HepG2 (cell line): ENCODE measurements around the gene TLDC2. TPM values are rescaled to one million over a fixed set of nuclear protein-coding genes. Genes with fewer than 3 reads are reported as not detected.
A peak's percentile ranks its signal among the peaks of the same experiment; 100 is the strongest.

ENCODE experiments used
- ATAC-seq: fragments of 200-7000 bp; cut with Tn5 transposase; 3 replicates; pipeline ENCODE4 v1.9.1; 2020; ENCODE audit warnings: mild to moderate bottlenecking, moderate library complexity
- BruUV-seq: library from RNA; stranded (reverse); fragments of 400-500 nt; replicated peaks from 2 replicates; lab custom pipeline; 2021; lab: Mats Ljungman, UMichigan
- CTCF ChIA-PET: fragments of 300-600 bp; formaldehyde crosslinking; extraction: SDS; loops from one replicate; lab custom pipeline; 2021; ENCODE audit warnings: low total read pairs, inconsistent platforms, low intra/inter-chr PET ratio; lab: Yijun Ruan, JAX
- POLR2A ChIA-PET: fragments of 350-600 bp; sonication (Branson Sonifier 250); formaldehyde crosslinking; loops from one replicate; lab custom pipeline; 2020; ENCODE audit warnings: antibody characterized with exemption, inconsistent platforms; lab: Yijun Ruan, JAX
- DNase-seq: peaks from one replicate; pipeline ENCODE4 v3.0.0-alpha.2; 2015; ENCODE audit warnings: low spot score
- FAIRE-seq: peaks from 3 replicates; lab custom pipeline; 2011; peaks lifted over from hg19 to GRCh38; lab: Jason Lieb, UNC
- H2AFZ ChIP-seq: one replicate; pipeline ENCODE4 v1.6.1; 2011; ENCODE audit warnings: low read length, inconsistent platforms
- H3K27ac ChIP-seq: fragments of 300-600 bp; 3 replicates; pipeline ENCODE4 v1.8.0; 2011; ENCODE audit warnings: mixed run types, mild to moderate bottlenecking, mixed read lengths, low read length, inconsistent platforms; ENCODE audit not compliant: insufficient read depth; ENCODE audit errors: extremely low read length
- H3K27me3 ChIP-seq, 2 experiments: fragments of 200-600 bp in 1 of 2; 2 replicates in 1 of 2; 3 replicates in 1 of 2; pipeline versions ENCODE4 v1.6.0 to v1.8.0; 2011; ENCODE audit warnings: low read length in 2 of 2, mild to moderate bottlenecking in 2 of 2, moderate library complexity in 2 of 2, inconsistent platforms in 1 of 2; ENCODE audit not compliant: insufficient read depth in 2 of 2, control insufficient read depth in 1 of 2
- H3K36me3 ChIP-seq, 2 experiments: fragments of 200-600 bp in 1 of 2; replicated peaks in 1 of 2; 2 replicates in 1 of 2; 3 replicates in 1 of 2; pipeline versions ENCODE4 v1.5.1 to v1.8.0; 2011; ENCODE audit warnings: low read length in 2 of 2, inconsistent platforms in 1 of 2; ENCODE audit not compliant: insufficient read depth in 2 of 2, control insufficient read depth in 1 of 2
- H3K4me1 ChIP-seq: 2 replicates; pipeline ENCODE4 v1.5.1; 2012; ENCODE audit warnings: low read length, inconsistent platforms; ENCODE audit not compliant: insufficient read depth
- H3K4me2 ChIP-seq: 2 replicates; pipeline ENCODE4 v1.6.0; 2011; ENCODE audit warnings: low read depth, low read length, inconsistent platforms
- H3K4me3 ChIP-seq, 3 experiments: fragments of 200-600 bp in 1 of 3; sonication (generic), shearing (Covaris generic) in 1 of 3; replicated peaks in 1 of 3; 2 replicates each; pipeline ENCODE4 v1.5.1; 2011 to 2016; ENCODE audit warnings: low read length in 3 of 3, inconsistent platforms in 2 of 3, low read depth in 2 of 3, mild to moderate bottlenecking in 2 of 3, control low read depth in 1 of 3, mixed read lengths in 1 of 3; ENCODE audit not compliant: insufficient read depth in 1 of 3
- H3K79me2 ChIP-seq: one replicate; pipeline ENCODE4 v1.6.1; 2011; ENCODE audit warnings: low read length, inconsistent platforms; ENCODE audit not compliant: insufficient read depth
- H3K9ac ChIP-seq: 2 replicates; pipeline ENCODE4 v1.6.0; 2011; ENCODE audit warnings: mild to moderate bottlenecking, low read depth, low read length, inconsistent platforms; ENCODE audit not compliant: insufficient read depth
- H3K9me3 ChIP-seq: 2 replicates; pipeline ENCODE4 v1.5.1; 2012; ENCODE audit warnings: mild to moderate bottlenecking, low read length
- H4K20me1 ChIP-seq: 2 replicates; pipeline ENCODE4 v1.6.0; 2011; ENCODE audit warnings: inconsistent platforms, mild to moderate bottlenecking, low read length, moderate library complexity; ENCODE audit not compliant: insufficient read depth
- MTF1 ChIP-seq: sonication (generic); formaldehyde crosslinking; IDR thresholded peaks from 2 replicates; pipeline ENCODE4 v1.5.0; 2020; ENCODE audit warnings: missing genetic modification reagents
- MYC ChIP-seq: sonication (generic); formaldehyde crosslinking; IDR thresholded peaks from 2 replicates; pipeline ENCODE4 v1.9.0; 2021; ENCODE audit warnings: missing genetic modification reagents, borderline replicate concordance
- NONO ChIP-seq, 2 experiments: fragments of 450-650 bp in 1 of 2; sonication (generic) in 1 of 2; formaldehyde crosslinking in 1 of 2; IDR thresholded peaks in 1 of 2; conservative IDR thresholded peaks in 1 of 2; 2 replicates each; pipeline versions ENCODE4 v1.6.1 to v1.8.0; 2017 to 2022; ENCODE audit warnings: mild to moderate bottlenecking in 1 of 2, missing genetic modification reagents in 1 of 2, moderate library complexity in 1 of 2
- ZNF318 ChIP-seq: sonication (generic); formaldehyde crosslinking; IDR thresholded peaks from 2 replicates; pipeline ENCODE4 v1.4.0; 2020; ENCODE audit warnings: mild to moderate bottlenecking, missing genetic modification reagents
- WGBS: methylation state at CpG from one replicate; pipeline ENCODE4 v1.1.6; 2017; ENCODE audit warnings: low lambda C conversion rate; 5-methylcytosine and 5-hydroxymethylcytosine counted together
- in situ Hi-C: cut with HindIII; loops from 2 replicates; pipeline ENCODE4 v1.10.0; 2017; ENCODE audit warnings: low pct_unique_long_range_greater_than_20kb; ENCODE audit not compliant: extremely low pct_ligation_motif_present
- intact Hi-C: fragments of 100-400 bp; cut with micrococcal nuclease; formaldehyde crosslinking; loops from one replicate; pipeline ENCODE4 v1.10.0; 2022; ENCODE audit not compliant: unreplicated experiment
- polyA plus RNA-seq, 8 experiments: library from polyadenylated mRNA; depleted of rRNA in 3 of 8; stranded (reverse) in 7 of 8; unstranded in 1 of 8; fragments of >200 nt; fragmentation: Illumina TruSeq in 4 of 8; extraction: Trizol in 4 of 8; gene quantifications; 2 replicates each; pipeline versions ENCODE4 v1.2.1 to v1.2.3, GENCODE V29; 2011 to 2016; ENCODE audit warnings: low read depth in 4 of 8, missing spikeins in 1 of 8, mixed read lengths in 1 of 8; ENCODE audit not compliant: insufficient read depth in 1 of 8
- total RNA-seq, 5 experiments: library from RNA; depleted of rRNA; stranded (reverse); fragments of >200 nt; fragmentation: Illumina TruSeq; extraction: Trizol; gene quantifications; 2 replicates each; pipeline ENCODE4 v1.2.3, GENCODE V29; 2016; ENCODE audit warnings: low read depth in 1 of 5

TLDC2 gene
- total and polyA plus RNA-seq, 2 of the 13 experiments (the other 11 are each of a cell fraction or from before 2014, with no cell fraction given) = 1.5 to 1.6 TPM

- Histone ChIP-seq H3K79me2 (no peaks in the 10 kb centered on the region), H3K27ac (no peak overlapping the region), H3K4me1 (peaks cover 15% of the 10 kb centered on the region), H3K36me3 (peaks cover 3 to 15% of the 10 kb centered on the region in 2 experiments; a peak in 4 of 5 replicates), H3K4me3 (no peak overlapping the region), H2AFZ (no peak overlapping the region), H3K27me3 (no peaks in the 10 kb centered on the region), H4K20me1 (no peaks in the 10 kb centered on the region)
- 63% methylated on average over 6 of the region's 6 CpGs for WGBS
- no peak for DNase-seq
- POLR2A ChIA-PET = interaction anchor here (1.4 to 1.9 kb wide), 2 partner anchors 15 to 26 kb away, joined by 9 to 12 read pairs; no protein-coding TSS in a partner anchor
- FAIRE-seq = no peak
- no peak for TF ChIP-seq MTF1
- TF ChIP-seq ZNF318 (CRISPR knock-in tag) = peak; percentile 65; the same call in 1 of the 2 replicates
- TF ChIP-seq MYC (CRISPR knock-in tag) = 0 out of 2 replicates have a peak, but pooled peaks have one; percentile 12
- TF ChIP-seq NONO (IDR thresholded peaks at IDR 0.05) = no peak
- peak; percentile 11; the same call in 1 of the 2 replicates for TF ChIP-seq NONO (CRISPR knock-in tag; conservative IDR thresholded peaks at IDR 0.05)
- TF ChIP-seq, all 625 proteins: peak for 3
- Histone ChIP-seq H3K9ac (no peak overlapping the region), H3K9me3 (no peaks in the 10 kb centered on the region), H3K4me2 (no peak overlapping the region)
- BruUV-seq = no TSS peak
- no peak for ATAC-seq
- CTCF ChIA-PET = interaction anchor here (0.6 to 5.2 kb wide), 6 partner anchors 22 to 171 kb away, joined by 3 to 59 read pairs (median 6); a partner anchor contains a TSS
- intact Hi-C loops (loop anchor here (1.0 kb wide), 4 partner anchors 15 to 95 kb away; a partner anchor contains a TSS), in situ Hi-C loops (loop anchor here (5.0 kb wide), 1 partner anchor 55 kb away; no protein-coding TSS in a partner anchor)
These were observed 11.8 kb downstream of the TLDC2 start for GRCh38 chr20:36887752-36888090.
